ENCODE results near the gene PDE8B.

The PDE8B gene

DNA sequence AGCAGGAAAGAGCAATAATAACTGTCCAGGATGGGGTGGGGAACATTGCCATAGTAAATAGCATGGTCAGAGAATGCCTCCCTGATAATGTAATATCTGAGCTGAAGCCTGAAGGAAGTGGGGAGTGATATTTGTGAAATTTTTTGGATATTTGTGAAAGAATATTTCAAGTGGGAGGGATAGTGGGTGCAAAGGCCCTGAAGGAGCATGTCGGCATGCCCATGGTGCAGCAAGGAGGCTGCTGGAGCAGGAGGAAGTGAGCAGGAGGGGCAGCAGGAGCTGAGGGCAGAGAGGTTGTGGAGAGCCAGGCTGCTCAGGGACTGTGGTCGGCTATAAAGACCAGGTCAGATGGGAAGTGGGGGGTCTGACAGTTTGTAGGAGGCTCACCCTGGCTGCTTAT is 21.1 kb upstream of the PDE8B start:
- no peak for DNase-seq

DNA sequence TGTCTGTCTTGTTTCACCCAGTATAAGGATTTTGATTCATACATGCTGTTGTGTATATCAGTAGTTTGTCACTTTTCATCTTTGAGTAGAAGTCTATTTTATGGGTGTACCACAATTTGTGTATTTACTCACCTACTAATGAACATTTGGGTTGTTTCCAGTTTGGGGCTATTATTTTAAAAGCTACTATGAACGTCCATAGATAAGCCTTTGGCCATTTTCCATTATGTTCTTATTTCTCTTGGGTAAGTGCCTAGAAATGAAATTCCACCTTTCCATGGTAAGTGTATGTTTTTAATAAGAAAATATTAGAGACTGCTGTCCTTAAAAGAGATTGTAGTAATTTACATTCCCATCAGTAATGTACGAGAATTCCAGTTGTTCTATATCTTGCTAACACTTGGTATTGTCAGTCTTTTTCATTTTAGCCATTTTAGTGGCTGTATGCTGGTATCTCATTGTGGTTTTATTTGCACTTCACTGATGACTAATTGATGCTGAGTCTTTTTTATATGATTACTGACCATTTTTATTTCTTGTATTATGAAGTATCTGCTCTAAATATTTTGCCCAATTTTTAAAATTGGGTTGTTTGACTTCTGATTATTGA is 17.9 kb upstream of the PDE8B start:
- no peak for DNase-seq

DNA sequence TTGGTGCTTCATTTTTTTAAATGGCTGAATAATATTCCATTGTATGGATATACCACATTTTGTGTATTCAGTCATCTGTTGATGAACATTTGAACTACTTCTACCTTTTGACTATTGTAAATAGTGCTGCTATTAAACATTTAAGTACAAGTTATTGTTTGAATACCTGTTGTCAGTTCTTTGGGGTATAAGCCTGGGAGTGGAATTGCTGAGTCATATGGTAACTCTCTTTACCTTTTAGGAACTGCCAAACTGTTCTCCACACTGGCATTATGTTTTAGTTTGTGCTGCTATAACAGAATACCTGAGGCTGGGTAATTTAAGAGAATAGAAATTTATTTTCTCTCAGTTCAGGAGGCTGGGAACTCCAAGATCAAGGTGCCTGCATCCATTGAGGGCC is 15.7 kb upstream of the PDE8B start:
- no peak for DNase-seq

DNA sequence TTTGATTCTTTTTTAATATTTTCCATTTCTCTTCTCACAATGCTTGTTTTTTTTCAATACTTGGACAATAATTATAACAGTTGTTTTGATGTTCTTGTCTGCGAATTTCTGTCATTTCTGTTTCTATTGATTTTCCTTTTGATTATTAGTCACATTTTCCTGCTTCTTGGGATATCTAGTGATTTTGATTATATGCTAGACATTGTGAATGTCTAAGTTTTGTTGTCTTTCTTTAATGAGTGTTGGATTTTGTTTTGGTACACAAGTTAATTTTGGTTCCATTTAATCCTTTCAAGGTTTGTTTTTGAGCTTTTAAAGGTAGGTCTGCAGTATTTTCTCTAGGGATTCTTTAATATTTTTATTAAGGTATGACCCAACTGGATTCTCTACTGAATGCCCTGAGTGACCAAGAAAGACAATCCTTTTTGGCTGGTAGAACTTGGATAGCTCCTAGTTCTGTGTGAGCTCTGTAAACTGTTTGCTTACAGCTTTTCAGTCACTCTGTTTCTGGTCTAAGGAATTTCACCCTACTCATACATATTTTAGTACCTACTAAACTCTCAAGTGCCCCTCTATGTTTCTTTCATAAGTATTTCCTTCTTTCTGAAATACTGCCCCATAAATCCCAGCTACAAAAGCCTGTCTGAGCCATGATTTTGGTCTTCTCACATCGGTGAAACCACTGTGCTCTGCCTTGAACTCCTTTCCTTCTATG is 12.5 kb upstream of the PDE8B start:
- DNase-seq, result no peak

DNA sequence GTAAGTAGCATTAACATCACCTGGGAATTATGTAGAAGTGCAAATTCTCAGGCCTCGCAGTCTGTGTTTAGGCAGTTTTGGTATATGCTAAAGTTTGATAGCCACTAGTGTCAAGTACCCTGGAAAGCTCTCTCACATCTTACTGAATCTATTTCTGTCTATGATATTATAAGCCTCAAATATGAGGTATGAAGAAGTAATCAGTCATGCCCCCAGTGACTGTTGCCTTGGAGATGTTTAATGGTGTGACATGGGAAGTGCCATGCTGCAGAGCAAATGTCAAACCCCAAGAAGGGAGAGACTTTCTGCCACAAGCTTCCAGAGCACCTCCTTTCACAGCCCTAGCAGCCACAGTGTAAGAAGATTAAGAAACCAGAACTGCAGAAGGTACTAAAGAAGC is 9.8 kb upstream of the PDE8B start:
- DNase-seq, result no peak

DNA sequence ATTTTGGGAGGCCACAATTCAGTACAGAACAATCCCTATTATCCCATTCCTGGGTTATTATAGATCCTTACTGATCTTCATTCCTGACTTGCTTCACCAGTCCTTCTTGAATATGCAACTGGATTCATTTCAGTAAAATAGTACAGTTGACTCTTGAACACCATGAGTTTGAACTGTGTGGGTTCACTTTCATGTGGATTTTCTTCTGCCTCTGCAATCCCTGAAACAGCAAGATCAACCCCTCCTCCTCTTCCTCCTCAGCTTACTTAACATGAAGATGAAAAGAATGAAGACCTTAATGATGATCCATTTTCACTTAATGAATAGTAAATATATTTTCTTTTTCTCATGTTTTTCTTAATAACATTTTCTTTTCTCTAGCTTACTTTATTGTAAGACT is 8.3 kb upstream of the PDE8B start:
- DNase-seq, result no peak

DNA sequence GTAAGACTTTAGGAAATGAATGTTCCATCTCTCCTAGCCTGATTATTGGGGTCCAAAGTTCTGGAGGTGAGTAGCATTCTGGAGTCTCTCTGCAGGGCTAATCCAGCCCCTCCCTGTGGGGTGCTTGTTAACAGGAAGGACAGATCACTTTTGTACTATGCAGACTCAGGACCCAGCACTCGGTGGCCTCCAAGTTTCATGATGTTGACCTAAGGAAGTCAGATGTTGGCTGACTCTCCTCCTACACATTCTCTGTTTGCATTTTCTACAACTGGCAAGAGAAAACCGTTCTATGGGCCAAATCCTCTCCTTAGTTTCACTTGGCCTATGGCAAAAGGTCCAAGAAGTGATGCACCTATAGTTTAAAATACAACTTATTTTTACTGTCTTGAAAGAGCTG is 5.5 kb upstream of the PDE8B start:
- no peak for DNase-seq

DNA sequence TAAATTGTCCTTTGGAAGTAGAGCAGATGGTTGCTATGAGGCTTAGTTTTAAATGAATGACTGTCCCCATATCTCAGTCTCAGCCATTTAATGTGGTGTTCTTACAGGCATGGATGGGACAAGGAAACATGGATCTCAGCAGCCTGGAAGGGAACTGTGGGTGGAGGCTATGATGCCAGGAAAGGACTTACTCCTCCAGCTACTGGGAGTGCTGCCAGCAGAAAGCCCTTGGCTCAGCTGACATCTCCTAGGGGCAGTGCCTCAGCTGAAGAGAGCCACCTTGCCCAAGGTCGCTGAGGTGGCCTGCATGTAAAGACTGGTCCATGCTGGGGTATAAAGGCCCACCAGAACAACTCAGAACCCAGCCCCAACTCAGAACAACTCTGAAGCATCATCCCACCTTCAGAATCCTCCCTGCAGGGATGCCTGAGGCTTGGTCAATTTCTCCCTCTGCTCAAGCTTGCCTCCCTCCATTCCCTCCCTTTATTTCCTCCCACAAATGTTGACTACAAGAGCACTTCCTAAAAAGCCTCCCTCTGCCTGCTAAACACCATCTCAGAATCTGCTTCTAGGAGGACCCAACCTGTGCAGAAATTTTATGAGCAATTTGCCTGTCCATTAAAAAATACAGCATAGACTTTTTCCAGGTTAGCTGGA is 1.8 kb upstream of the PDE8B start:
- no peak for DNase-seq

DNA sequence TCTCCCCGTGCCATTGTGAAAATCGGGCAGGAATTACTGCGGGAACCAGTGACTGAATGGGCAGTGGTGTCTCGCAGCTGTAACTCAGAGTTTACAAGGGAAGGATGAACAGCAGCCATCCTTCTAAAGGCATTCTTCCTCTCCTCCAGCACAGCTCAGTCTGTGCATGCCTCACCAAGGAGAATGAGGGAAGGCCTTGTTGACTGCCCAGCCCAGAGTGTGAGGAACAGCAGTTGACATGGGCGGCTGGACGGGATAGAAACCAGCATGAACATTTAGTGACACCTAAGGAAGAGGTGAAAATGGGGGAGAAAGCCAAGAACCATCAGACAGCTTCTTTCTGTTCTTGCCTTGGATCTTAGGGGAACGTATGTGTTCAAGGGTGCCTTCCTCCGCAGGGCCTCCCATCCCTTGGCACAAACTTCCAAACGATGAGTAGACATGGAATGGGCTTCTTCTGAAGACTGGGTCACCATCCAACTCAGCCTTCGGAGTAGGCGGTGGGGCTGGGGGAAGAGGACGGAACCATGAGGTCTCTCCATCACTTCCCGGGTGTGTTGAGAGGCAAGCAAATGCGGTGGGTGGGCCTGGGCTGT is 887 bp upstream of the PDE8B start:
- no peak for DNase-seq

DNA sequence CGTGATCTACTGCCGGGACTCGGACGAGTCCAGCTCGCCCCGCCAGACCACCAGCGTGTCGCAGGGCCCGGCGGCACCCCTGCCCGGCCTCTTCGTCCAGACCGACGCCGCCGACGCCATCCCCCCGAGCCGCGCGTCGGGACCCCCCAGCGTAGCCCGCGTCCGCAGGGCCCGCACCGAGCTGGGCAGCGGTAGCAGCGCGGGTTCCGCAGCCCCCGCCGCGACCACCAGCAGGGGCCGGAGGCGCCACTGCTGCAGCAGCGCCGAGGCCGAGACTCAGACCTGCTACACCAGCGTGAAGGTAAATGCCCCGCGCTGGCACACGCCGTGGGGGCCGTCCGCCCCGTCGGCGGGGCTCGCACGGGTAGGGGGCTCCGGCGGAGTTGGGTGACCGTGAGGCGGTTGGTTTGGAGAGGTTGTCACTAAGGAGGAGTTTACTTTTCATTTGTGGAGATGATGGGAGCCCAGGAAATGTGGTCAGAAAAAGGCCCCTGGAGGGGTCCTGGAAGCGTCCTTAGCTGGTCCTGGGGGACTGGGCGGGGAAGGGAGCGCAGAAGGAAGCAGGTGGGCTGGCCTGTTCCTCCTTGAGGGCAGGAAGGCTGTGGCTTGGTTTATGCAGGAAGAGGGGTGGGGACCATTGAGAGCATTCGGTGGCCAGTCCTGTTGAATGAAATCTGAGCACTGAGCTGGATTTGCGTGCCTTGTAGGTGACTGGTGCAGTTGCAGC is 647 bp downstream of the PDE8B start:
- no peak for DNase-seq

DNA sequence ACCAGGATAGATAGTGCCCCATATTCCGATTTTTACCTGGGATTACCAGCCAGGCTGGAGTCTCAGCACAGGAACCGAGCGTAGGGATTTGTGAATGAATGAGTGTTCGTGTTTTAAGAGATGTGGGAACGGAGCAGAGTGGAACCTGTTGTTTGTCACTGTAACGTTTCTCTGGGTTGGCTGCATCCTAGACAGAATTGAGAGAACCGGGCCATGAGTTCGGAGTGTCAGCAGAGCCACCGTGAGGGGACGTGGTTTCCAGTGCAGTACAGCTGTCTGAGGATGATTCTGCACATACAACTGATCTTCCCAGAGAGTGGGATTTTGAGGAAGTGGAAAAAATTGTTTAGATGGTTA is 1.2 kb downstream of the PDE8B start:
- no peak for DNase-seq

DNA sequence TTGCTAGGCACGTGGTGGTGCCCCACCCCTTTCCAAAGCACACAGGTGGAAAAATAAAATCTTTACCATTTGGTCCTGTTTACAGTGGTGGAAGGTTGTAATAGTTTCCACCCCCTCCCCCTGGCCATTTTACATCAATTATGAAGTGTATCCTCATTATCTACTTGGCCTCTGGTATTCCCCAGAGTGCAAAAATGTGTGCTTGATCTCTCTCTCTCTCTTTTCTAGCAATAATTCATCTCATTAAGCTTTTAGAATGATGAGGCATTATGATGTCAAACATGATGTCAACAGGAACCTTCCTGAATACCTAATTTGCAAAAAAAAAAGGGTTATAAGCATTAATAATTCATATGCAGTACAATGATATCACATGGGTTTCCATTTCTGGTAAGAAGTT is 3.1 kb downstream of the PDE8B start:
- no peak for DNase-seq

DNA sequence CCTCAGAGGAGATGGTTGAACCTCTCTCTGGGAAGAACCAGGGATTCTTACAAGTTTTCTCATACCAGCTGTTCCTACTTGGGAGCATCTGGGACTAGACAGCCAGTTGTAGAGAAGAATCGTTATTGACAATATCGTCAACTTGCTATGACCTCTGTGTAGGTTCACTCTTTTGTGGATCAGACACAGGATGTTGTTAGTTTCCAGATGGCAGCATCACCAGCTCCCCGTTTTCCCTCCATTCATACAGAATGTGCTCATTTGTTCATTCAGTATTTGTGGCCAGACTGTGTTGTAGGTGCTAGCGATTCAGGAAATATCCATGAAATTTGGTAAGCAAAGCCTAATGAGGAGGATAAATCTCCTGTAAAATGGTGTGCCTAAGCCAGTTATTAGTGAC is 3.7 kb downstream of the PDE8B start:
- no peak for DNase-seq

DNA sequence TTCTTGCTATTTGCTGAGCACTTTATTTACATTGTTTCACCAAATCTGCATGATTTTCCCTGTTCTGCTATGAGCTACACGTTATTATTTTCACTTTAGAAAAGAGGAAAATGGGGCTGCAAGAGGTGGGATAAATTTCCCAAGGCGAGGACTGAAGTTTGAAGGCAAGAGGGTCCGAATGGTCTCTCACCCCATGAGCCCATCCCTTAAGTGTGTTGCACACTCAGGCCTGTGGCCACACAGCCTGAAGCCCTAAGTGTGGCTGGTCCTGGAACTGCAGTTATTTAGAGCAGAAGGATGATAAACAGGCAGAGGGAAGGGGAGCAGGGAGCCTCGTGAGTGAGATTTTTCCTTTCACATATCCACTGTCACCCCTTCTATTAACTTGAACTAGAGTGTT is 7.8 kb downstream of the PDE8B start:
- no peak for DNase-seq

DNA sequence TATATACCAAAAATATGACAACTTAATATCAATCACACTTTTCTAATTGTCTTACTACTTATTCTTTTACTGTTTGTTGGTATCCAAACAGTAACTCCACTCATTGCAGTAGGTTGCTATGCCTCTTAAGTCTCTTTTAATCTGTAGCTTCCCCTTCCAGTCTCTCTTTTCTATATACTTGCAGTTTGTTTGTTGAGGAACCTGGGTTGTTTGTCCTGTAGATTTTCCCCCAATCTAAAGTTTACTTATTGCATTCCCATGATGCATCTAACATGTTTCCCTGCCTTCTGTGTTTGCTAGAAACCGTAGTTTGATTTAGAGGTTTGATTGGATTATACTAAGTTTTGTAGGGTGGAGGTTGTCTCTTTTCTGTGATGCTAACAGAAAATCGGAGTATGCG is 10.6 kb downstream of the PDE8B start:
- DNase-seq, result no peak

DNA sequence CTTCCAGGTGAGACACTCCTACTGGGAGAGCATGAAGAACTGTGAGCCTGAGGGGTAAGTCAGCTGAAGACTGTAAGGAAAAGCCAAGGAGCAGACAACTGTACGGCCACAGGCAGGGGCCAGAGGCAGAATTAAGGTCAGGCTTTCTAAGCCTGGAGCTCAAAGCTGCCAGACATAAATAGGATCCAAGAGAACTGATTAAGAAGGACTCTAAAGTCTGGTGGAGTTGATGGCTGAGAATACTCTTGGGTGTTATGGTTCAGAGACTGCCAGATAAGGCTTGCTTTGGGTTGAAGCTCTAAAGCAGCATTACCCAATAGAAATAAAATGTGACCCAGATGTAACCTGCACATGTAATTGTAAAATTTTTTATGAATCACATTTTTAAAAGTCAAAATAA is 12.2 kb downstream of the PDE8B start:
- no peak for DNase-seq

DNA sequence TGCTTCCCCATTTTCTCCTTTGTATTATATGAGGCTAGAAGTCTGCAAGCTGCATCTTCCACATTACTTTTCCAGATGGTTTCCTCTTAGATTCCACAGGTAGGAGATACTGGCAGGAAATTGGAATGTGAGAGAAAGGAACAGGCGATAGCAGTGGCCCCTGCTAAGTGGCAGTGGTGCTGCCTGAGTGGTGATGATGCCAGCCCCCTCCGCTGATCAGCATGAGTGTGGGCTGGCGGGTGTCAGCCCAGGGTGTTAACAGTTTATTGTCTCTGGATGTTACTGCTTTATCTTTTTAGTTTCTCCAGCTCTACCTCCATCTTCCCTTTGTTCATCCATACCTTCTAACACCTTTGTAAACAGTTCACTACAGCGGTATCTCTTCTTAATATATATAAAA is 13.2 kb downstream of the PDE8B start:
- no peak for DNase-seq

DNA sequence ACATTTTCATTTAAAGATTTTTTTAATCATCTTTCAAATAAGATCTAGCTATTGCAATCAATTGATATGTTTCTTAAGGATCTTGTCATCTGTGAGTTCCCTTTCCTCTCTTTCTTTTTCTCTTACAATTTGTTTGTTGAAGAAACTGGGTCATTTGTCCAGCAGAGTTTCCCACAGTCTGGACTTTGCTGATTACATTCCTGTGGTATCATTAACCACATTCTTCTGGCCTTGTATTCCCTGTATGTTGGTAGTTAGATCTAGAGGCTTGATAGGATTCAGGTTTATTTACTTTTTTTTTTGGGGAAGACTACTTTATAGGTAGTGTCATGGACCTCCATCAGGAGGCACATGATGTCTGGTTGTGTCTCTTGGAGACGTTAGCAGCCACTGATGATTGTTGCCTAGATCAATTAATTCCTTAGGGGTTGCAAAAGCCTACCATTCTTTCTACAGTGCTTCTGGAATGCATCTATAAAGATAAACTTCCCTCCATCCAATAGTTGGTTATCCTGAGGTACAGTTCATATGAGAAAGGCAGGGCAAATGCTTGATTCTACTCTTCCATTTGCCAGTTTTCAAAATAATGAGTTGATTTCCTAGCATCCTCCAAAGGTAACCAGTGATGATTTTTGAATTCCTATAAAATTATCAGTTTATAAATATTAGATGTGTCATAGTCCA is 14.3 kb downstream of the PDE8B start:
- no peak for DNase-seq

DNA sequence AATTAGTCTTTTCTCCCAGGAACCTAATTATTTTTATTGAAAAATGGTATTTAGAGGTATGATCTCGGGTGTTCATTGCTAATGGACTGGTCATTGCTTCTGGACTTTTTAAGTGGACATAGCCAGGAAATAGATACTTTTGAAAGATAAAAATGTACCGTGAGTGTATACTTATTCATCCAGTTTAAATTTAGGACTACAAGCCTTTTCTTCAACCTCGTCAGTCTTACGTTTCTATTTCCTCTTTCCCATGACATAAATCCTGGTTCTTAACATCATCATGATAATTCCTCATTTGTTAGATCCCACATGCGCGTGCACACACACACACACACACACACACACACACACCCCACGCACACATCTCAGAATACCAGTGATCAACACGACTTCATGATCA is 15.1 kb downstream of the PDE8B start:
- DNase-seq, result no peak

DNA sequence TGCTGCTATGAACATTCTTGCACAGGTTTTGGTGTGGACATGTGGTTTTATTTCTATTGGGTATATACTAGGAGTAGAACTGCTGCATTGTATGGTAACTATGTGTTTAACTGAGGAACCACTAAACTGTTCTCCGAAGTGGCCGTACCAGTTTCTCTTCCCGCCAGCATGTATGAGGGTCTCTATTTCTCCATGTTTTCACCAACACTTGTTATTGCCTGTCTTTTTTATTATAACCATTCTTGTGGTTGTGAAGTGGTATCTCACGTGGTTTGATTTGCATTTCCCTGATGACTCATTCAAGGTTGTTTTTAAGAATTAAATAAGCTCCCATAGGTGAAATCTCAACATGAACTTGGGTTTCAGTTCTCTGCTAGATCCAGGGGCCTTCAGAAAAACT is 19.4 kb downstream of the PDE8B start:
- no peak for DNase-seq

DNA sequence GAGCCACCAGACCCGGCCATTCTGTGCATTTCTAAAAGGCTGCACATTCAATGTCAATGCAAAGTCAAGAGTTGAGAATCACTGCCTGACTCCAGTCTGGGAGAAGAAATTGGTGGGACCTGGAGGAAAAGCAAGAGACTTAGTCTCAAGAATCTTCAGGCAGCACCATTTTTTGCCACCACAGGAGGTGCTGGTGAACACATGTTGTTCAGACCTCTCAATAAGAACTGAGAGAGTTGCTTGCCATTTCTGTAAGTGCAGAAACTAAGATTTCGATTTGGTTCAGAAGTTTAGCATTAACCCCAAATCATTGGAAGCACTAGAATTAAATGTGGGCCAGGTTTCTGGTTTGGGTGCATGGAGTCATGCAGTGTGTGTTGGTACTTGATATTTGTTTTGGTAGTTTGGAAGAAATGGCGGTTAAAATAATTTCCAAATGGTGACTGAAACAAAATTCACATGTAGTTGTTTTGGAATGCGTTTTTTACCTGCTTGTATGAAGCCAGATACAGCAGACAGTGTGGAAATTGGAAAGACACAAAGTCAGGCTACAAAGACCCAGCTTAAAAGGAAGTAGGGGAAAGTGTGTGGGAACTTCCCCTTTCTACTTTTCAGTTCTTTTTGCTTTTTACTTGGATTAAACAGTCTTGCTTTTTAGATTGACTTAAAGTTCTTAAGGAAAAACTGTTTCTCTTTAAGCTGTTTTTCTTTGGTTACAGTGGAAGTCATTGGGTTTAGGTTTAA is 20.4 kb downstream of the PDE8B start:
- DNase-seq, result no peak

DNA sequence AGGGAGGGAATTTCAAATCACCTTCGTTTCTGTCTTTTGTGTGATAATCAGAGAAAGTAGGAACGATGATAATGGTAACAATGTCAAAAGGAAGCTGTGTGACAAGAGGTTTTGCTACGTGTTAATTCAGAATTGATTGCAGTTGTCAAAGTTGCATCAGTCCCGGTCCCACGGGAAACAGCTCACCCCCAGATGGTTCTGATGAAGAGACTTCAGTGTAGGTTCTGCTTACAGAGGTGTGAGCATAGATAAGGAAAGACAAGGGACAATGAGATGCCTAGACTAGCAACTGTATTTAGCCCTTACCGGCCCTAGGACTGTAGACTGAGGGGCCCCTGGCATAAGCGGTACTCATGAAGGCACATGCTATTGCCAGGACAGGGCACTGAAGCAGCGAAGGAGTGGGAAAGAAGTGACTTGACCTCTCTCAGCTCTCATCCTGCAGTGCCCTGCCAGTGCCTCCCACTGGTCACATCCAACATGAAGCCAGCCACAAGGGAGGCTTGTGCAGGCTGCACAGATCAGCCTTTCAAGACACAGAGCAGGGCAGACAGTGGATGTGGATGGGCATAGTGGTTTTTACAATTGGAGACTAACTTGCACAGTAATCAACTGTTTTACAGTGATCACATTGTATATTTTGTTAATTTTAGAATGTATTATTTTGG is 21.1 kb downstream of the PDE8B start:
- DNase-seq, result no peak
